ENCODE results near the gene USP9X.
"Not testable (repeated sequence)": the region's sequence is repeated elsewhere in the genome, so short reads cannot be mapped to it uniquely, and the experiment has no call there.

Gene USP9X

DNA sequence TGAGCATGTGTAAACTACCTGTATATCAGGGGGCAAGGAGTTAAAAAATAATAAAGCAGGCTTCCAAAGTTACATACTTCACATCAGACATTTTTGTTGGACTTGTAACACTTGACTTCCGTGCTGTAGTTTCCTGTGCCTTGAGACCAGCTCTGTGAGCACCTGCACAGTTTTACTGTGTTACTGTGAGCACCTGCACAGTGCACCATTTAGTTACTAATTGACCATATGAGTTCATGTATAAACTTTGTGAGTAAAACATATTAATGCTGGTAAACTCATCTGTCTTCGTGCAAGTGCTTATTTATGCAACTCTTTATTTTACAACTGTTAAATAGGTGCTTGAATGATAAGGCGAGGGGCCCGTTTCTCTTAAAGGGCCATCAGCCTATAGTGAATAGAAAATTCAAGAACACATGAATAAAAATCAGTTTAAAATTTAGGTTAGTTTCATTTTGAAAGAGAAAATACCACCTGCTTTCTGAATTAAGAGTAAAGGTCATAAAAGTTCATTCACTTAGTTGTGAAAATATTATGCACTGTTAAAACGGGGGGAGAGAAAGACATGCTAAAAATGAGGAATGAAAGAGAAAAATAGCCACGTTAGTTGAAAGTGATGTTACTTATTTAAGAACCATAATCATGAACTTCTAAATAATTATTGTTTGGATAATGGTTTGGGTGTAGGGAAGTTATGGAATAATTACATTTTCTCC lies 42.4 kb downstream of the USP9X start:
- no peak for DNase-seq

DNA sequence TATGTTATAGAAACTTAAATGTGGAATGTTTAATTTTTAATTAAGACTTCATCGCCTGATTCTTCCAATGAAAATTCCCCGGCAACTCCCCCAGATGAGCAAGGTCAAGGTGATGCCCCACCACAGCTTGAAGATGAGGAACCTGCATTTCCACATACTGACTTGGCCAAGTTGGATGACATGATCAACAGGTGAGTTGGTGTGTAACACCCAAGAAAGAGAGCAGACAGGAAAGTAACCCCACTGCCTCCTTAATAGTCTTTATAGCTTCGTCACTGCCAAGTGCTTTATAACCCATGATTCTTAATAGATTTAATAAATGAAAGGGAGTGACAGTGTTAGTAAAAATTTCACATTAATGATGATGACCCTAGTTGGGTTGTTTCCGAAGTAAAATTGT lies 43.7 kb downstream of the USP9X start:
- DNase-seq, result no peak

DNA sequence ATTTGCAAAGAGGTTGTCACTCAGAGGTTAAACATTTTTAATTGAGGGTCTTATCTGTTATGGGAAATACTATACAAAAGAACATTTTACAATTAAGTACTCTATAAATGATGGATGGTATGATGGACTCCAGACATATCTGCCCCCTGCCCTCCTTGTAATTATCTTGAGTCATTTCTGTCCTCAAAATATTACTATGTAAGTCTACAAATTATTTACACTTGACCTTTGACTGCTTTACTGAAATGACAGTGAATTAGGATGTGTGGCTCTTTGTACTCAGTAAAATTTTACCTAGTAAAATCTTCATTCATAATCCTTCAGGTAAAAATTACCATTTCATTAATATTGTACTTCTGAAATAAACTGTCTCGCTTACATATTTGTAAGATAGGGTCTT lies 46.5 kb downstream of the USP9X start:
- no peak for DNase-seq

DNA sequence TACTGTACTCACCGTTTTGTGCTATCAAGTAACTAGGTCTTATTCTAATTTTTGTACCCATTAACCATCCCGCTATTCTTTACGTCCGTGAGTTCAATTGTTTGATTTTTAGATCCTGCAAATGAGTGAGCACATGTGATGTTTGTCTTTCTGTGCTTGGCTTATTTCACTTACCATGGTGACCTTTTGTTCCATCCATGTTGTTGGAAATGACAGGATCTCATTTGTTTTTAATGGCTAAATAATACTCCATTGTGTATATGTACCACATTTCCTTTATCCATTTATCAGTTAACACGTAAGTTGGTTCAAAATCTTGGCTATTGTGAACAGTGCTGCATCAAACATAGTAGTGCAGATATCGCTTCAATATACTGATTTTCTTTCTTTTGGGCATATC lies 48.3 kb downstream of the USP9X start:
- DNase-seq, result no peak

DNA sequence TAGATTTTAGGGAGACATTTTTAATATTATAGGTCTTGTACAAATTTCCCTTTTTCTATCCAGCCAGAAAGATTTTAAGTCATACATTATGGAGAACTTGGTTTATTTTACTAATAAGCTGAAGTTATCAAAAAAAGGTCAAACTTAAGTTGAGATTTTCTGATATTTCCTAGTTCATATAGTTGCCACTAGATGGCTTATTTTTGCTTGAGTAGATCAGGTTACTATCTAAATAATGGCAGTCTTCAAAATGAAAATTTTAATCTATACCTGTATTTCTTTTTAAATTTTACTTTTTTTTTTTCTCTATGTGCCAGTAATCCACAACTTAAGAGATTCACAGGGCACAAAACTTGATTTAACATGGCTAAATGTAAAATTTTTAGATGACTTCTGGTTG lies 52.3 kb downstream of the USP9X start:
- DNase-seq, result no peak

DNA sequence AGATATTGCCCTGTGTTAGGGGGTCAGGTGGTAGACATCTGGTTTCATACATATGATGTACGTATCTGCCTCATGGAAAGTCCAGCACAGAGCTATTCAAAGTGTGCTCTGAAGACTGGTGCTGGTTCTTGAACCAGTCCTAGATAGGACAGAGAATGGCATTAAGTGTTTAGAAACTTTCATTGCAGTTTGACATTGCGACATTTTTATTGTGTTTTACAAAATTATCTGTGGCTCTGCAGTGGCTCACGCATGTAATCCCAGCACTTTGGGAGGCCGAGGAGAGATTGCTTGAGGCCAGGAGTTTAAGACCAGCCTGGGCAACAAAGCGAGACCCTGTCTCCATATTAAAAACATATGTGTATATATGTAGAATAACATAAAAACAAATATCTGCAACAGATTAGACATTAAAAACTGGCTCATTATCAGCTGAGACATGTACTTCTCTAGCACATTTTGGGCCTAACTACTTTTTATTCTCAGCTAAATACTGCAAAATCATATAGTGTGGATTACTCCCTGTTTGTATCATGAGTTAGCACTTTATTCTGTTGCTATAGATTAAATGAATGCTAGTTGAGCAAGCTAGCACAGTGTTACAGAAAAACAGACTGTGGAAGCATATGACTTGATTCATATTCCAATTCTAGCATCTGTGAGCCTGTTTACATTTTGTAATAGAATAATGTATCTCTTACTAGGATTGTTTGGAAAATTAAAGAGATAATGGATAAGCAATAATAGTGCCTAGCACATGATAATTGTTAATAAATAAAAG lies 57.1 kb downstream of the USP9X start:
- DNase-seq, result no peak

DNA sequence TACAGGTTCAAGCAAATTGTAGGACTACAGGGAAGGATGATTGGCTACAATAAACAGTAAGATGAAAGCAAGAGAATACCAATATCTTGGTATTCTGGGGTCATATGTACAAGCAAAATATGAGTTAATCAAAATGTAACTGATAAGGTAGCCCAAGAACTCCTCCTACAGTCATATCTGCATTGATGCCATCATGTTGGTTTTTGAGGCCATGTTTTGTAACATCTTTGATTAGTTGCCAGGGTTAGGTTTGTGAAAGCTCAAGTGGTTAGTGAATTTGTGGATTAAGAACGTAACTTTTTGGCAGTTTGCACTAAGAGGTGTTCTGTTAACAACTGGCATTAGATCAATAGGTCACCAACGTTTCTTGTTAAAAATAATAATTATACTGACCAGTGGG lies 59.6 kb downstream of the USP9X start:
- no peak for DNase-seq

DNA sequence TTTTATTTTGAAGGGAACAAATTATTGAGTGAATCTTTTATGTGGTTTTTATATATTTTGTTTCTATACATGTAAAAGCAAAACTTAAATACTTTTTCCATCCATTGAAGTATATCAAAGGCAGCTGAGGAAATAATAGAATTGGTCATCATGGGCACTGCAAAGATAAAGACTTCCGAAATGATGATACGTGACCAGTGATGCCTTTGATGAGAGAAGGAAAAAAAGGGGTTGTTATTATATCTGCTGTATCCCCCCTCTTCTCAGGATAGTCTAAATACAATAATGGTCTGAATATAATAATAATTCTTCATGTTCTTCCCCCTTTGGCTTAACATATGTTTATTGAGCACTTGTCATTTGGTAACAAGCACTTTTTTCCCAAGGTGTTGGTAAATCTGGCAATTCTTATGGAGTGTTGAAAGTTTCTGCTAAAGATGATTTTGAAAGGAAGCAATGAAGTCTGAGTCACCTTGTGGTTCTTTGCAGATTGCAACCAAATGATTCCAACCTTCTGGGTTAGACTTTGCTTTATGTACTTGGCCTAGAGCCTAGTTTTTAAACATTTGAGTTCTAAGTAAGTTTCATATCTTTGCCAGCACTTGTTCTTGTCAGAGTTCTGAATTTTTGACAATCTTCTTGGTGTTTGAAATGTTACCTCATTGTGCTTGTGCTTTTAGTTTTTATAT lies 60.8 kb downstream of the USP9X start:
- DNase-seq, result no peak

DNA sequence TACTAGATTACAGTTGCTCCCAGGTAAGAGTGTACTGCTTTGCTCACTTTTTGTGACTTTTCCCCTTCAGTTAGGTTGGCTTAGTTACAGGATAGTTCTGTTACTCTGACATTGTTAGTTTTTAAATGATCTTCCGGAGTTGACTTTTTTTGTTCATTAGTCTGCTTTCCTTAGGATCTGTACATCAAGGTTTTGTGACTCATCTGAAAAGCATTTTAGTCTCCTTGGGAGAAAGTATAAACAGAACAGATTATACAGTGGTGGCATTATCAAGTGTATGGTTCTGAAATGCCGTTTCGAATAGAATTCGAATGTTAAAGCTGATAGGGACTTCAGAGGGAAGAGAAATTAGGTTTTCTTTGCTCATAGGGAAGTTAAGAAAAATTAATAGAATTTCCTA lies 63.3 kb downstream of the USP9X start:
- no peak for DNase-seq

DNA sequence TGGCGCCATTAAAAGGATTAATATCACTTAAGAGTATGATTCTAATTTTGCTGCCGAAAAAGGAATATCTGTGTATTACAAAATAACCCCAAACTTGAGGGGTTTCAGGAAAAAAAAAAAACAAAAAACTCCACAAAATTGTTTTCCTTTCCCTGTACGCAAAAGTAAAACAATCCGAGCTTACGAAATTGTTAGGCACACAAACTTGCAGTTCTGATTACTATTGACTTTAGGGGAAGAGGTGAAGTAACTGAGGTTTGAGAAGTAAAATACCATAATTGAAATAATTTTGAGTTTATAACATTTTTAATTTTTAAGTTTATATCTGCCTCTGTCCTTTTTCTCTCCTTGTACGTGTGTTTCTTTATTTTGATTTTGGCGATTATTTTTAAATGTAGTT lies 64.8 kb downstream of the USP9X start:
- no peak for DNase-seq

DNA sequence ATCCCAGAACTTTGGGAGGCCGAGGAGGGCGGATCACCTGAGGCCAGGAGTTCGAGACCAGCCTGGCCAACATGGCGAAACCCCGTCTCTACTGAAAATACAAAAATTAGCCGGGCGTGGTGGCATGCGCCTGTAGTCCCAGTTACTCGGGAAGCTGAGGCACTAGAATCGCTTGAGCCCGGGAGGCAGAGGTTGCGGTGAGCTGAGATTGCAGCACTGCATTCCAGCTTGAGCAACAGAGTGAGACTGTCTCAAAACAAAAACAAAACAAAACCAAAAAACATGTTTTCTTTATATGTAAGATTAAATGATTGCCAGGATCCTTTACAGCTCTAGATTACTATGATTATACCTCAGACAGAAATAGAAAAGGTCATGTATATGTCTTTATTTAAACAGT lies 66.5 kb downstream of the USP9X start:
- DNase-seq, result not testable (repeated sequence)

DNA sequence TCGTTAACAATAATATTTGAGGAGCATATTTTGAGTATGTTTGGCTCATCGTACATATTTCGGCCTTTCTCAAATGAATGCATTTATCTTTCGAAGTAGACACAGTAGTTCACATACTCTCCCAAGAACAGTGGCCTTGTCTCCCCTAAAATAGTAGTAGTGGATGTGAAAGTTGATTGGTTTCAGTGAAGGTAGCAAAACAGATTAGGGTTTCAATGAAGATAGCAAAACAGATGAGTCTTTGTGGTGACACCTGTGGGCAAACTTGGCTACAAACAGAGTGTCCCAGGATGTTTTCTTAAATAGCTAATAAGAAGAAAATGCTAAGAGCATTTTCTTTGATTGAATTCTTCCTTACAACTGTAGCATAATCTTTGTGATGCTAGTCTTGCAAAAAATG lies 67.0 kb downstream of the USP9X start:
- DNase-seq, result no peak

DNA sequence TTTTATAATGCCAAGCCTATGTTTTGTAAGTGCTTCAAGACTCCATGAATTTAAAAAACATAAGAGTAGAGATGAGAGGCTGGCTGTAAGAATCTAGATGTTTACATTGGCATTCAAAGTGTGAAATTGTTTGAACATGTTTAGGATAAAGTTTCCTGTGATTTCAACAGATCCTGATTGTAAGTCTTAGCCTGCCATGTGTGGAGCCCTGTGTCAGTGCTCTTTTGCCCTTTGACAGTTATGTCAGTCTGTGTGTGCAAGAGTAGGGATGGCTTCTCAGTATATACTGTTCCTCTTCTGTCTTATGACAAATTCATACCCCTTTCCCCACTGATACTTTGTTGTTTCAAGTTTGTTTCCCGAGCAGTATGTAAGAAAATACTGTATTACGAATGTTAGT lies 68.2 kb downstream of the USP9X start:
- no peak for DNase-seq

DNA sequence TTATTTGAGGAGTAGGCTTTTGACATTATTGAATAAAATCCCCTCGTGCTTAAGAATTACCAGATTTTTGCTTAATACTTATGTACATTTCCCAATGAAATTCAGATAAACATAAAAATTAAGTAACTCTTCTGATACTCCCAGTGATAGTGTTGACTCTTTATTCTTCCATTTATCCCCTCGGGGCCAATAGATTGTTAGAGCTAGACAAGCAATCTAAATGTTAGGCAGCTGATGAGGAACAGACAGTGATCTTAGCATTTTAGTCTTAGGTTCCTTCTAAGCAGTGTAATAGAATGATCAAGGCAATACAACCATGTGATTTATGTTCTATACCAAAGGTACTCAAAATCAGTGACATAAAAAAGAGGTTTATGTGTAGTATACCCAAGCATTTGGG lies 68.7 kb downstream of the USP9X start:
- no peak for DNase-seq

DNA sequence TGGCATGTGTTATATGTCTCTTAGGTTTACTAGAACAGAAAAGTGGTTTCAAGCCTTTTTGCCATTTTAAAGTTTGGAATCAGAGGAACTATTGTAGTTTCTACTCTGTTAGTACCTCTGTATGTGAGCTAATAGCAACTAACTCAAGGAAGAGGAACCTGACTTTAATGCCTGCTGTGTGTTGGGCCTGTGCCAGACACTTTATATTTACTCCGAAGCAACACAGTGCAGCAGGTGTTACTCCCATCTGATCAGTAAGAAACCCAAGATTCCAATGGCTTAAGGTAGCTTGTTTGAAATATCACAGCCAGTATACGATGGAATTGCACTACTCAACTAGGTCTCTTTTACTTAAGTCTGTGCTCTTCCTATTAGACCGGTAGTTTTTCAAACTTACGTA lies 79.2 kb downstream of the USP9X start:
- DNase-seq, result no peak

DNA sequence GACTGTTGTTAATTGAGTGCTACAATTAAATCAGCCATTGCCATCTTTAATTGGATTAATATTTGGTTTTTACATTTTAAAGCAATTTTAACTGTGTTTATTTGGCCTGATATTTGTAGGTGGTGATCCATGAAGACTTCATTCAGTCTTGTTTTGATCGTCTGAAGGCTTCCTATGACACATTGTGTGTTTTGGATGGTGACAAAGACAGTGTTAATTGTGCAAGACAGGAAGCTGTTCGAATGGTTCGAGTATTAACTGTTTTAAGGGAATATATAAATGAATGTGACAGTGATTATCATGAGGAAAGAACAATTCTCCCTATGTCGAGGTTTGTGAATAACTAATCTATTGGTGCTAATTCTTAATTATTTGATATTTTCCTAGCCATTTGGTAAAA lies 82.6 kb downstream of the USP9X start:
- no peak for DNase-seq

DNA sequence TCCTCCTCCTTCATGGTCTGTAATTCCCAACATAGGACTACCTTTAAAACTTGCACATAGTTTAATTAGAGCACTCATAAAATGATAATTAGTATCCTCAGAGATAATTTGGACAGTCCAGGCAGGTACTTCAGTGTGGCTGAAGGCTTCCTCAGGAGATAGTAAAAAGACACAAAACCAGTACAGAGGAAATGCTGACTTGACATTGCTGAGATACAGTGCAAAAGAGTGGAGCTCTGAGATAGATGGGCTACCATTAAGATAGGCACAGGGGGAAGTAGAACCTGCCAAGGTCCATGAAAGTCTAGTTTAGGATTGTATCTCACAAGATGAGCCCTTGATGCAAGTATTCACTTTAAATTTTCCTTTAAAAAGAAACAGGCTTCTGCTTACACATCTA lies 91.0 kb downstream of the USP9X start:
- DNase-seq, result no peak

DNA sequence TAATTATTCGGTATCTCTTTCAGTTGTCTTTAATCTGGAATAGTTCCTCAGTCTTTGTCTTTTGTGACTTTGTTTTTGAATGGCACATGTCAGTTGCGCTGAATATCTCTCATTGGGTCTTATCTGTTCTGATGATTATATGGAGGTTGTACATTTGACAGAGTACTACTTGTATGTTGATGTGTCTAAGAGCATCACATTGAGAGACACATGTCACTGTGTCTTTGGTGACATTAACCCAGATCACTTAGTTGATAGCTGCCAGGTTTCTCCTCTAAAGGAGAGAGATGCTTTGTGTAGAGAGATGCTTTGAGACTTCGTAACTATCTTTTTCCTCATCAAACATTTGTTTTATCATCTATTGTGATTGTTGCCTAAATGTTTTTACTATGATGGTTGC lies 92.1 kb downstream of the USP9X start:
- DNase-seq, result no peak

DNA sequence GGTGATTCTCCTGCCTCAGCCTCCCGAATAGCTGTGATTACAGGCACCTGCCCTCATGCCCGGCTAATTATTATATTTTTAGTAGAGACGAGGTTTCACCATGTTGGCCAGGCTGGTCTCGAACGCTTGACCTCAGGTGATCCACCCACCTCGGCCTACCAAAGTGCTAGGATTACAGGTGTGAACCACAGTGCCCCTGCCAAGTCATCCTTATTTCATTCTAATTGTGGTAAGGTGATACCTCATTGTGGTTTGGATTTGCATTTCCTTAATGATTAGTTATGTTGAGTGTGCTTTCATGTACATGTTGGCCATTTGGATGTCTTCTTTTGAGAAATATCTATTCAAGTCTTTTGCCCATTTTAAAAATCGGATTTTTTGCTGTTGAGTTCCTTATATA lies 93.0 kb downstream of the USP9X start:
- DNase-seq, result no peak

DNA sequence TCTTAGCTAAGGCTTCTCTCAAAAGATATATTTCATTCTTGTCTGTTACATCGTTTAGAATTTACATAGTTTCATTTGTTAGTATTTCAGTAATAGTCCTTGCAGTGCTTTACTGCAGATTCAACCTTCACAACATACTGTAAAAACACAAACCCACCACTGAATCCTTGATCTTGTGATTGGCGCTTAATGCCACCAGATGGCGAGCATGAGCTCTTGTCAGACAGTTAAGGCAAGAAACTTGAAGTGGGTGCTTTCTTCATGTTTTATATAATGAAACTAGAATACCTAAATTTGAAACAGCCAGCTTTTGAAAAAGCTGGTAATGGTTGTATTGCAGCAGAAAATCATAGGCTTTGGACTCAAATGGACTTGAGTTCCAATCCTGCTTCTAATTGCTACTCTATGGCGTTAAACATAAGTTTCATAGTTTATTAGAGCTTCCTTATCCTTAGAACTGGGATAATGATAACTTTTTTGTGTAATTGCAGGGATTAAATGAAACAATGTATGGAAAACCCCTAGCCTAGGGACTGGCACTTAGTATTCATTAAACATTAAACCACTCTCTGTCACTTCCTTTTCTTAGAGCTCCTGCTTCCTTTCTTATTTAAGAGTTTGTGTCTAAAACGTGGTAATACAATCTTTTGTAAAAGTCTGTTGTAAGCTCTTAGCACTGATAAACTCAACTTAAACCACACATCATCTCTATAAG lies 95.1 kb downstream of the USP9X start:
- peak; percentile 57 for DNase-seq

DNA sequence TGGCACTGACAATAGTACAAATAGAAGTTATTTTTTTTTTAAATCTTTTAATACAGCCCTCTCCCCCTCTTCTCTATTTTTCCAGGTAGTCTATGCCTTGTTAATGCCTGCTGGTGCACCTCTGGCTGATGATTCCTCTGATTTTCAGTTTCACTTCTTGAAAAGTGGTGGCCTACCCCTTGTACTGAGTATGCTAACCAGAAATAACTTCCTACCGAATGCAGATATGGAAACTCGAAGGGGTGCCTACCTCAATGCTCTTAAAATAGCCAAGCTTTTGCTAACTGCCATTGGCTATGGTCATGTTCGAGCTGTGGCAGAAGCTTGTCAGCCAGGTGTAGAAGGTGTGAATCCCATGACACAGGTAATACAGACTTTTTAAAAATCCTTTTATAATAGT lies 99.1 kb downstream of the USP9X start:
- DNase-seq, result no peak

DNA sequence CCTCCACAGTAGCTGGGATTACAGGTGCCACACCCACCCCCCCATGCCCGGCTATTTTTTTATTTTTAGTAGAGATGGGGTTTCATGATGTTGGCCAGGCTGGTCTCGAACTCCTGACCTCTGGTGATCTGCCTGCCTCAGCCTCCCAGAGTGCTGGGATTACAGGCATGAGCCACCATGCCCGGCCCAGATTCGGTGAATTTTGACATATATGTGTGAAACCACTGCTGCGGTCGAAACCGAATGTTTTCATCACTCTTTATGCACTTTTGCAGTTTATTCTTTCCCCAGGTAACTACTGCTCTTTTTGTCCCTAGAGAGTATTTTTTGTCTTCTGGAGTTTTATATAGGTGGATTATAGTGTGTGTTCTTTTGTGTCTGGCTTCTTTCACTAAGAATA lies 101.7 kb downstream of the USP9X start:
- DNase-seq, result not testable (repeated sequence)

DNA sequence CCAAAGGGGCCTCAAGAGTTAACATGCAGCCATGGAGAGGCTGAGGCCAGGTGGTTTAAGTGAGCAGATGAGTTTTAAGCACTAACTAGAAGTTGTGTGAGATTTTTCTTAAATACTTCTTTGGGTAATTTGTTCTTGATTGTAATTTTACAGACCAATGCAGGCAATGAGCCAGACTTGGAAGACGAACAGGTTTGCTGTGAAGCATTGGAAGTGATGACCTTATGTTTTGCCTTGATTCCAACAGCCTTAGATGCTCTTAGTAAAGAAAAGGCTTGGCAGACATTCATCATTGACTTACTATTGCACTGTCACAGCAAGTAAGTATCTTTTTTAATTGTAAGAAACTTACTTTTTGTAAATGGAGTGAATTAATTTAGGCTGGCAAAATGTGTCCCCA lies 103.9 kb downstream of the USP9X start:
- DNase-seq, result no peak

DNA sequence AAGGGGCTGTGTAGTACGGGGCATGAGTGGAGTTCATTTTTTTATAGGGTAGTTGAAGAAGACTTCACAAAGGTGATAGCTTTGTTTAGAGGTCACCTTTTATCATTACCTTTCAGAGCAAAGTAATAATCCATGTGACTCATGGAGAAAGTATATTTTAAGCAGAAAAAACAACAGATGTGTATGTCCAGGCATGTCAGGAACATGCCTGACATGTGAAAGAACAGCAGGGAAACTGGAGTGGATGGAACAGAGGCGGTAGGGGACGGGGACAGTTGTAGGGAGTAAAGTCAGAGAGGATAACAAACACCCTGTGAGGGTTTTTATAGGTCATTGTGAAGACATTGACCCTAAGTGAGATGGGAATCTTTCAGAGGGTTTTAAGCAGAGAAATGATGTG lies 107.6 kb downstream of the USP9X start:
- no peak for DNase-seq
